CD4-positive, alpha-beta T cell (primary cell): ENCODE results near the gene PTPRO. TPM values are rescaled to one million over a fixed set of nuclear protein-coding genes. Genes with fewer than 3 reads are reported as not detected.

Source experiments
- ATAC-seq: fragments of 200-7000 bp; cut with Tn5 transposase; one replicate; pipeline ENCODE4 v1.10.0; 2022; ENCODE audit warnings: mild to moderate bottlenecking; ENCODE audit not compliant: poor library complexity
- CTCF ChIA-PET: fragments of 350-600 bp; sonication (Branson Sonifier 250); formaldehyde crosslinking; loops from one replicate; lab custom pipeline; 2021; ENCODE audit warnings: antibody characterized with exemption, inconsistent platforms; lab: Charles Lee
- POLR2A ChIA-PET: fragments of 350-600 bp; sonication (Branson Sonifier 250); formaldehyde crosslinking; loops from one replicate; lab custom pipeline; 2021; ENCODE audit warnings: antibody characterized with exemption, inconsistent platforms; lab: Charles Lee
- DNase-seq, 14 experiments: peaks; one replicate each; pipeline ENCODE4 v3.0.0-alpha.2; 2013 to 2020; ENCODE audit warnings: mixed read lengths in 2 of 14
- H3K27ac ChIP-seq, 2 donors: one replicate each; pipeline versions ENCODE4 v1.5.1 to v1.7.0; 2013; ENCODE audit warnings: low read length in 2 of 2, low read depth in 1 of 2, mild to moderate bottlenecking in 1 of 2
- H3K27me3 ChIP-seq, 2 experiments: 1 replicate in 1 of 2; 2 replicates in 1 of 2; pipeline versions ENCODE4 v1.6.1 to v1.7.0; 2013; ENCODE audit warnings: low read length in 2 of 2, control low read depth in 1 of 2, mild to moderate bottlenecking in 1 of 2, moderate library complexity in 1 of 2; ENCODE audit not compliant: insufficient read depth in 2 of 2, control insufficient read depth in 1 of 2
- H3K36me3 ChIP-seq: one replicate; pipeline ENCODE4 v1.6.1; 2013; ENCODE audit warnings: low read length, control low read depth; ENCODE audit not compliant: insufficient read depth
- H3K4me1 ChIP-seq: one replicate; pipeline ENCODE4 v1.6.1; 2013; ENCODE audit warnings: low read length, control low read depth; ENCODE audit not compliant: insufficient read depth
- H3K4me3 ChIP-seq: one replicate; pipeline ENCODE4 v1.5.1; 2013; ENCODE audit warnings: mild to moderate bottlenecking, low read length, moderate library complexity
- H3K9me3 ChIP-seq, 2 experiments: 1 replicate in 1 of 2; 2 replicates in 1 of 2; pipeline versions ENCODE4 v1.6.1 to v1.7.0; 2013; ENCODE audit warnings: low read length in 2 of 2, mild to moderate bottlenecking in 2 of 2, control low read depth in 1 of 2, moderate library complexity in 1 of 2; ENCODE audit not compliant: control insufficient read depth in 1 of 2, insufficient read depth in 1 of 2
- H3K27ac Mint-ChIP-seq: one replicate; pipeline ENCODE4 v1.8.0; 2020; ENCODE audit warnings: mixed read lengths
- H3K27me3 Mint-ChIP-seq: one replicate; pipeline ENCODE4 v1.8.0; 2021; ENCODE audit warnings: mixed read lengths
- H3K36me3 Mint-ChIP-seq: one replicate; pipeline ENCODE4 v1.8.0; 2021; ENCODE audit warnings: low read depth, mixed read lengths
- H3K4me1 Mint-ChIP-seq: one replicate; pipeline ENCODE4 v1.8.0; 2021; ENCODE audit warnings: low read depth, mixed read lengths
- H3K4me3 Mint-ChIP-seq: one replicate; pipeline ENCODE4 v1.8.0; 2020; ENCODE audit warnings: mild to moderate bottlenecking, mixed read lengths
- H3K9me3 Mint-ChIP-seq: one replicate; pipeline ENCODE4 v1.8.0; 2020; ENCODE audit warnings: mixed read lengths
- intact Hi-C, 2 experiments: fragments of 100-400 bp; cut with DNase I in 1 of 2; cut with micrococcal nuclease in 1 of 2; formaldehyde crosslinking; loops; one replicate each; pipeline versions ENCODE4 v1.15.1 to v1.9.0; 2023 to 2025; cut with DNase I, micrococcal nuclease
- total RNA-seq, 174 experiments: library from RNA in 2 of 174; stranded (reverse) in 2 of 174; gene quantifications; one replicate each; pipeline ENCODE4 v1.2.3 and lab custom pipeline; 2021 to 2026
- TF ChIP-seq, protein P1 (sequence below): fragments of 200-600 bp; IDR thresholded peaks from one replicate; pipeline ENCODE4 v1.8.0; 2022; ENCODE audit warnings: antibody characterized with exemption, mild to moderate bottlenecking

Gene PTPRO
- total RNA-seq, 2 experiments from 2014 or later: 2.1 to 2.8 TPM

GRCh38 chr12:15444523-15444922 is 122.2 kb downstream of the PTPRO start:
- ChIA-PET POLR2A (no interaction called here), CTCF (no interaction called here)
- Histone ChIP-seq H3K4me1 (no peaks in the 10 kb centered on the region), H3K4me3 (no peak overlapping the region), H3K36me3 (no peaks in the 10 kb centered on the region), H3K27me3 (no peaks in the 10 kb centered on the region), H3K27ac (no peak overlapping the region), H3K9me3 (peaks cover 0 to 6% of the 10 kb centered on the region in 2 experiments)
- Mint-ChIP-seq H3K4me1 (no peaks in the 10 kb centered on the region), H3K9me3 (peaks cover 3% of the 10 kb centered on the region), H3K27ac (no peak overlapping the region), H3K27me3 (no peaks in the 10 kb centered on the region), H3K4me3 (no peak overlapping the region), H3K36me3 (no peaks in the 10 kb centered on the region)
- DNase-seq: no peak
- intact Hi-C loops: no loop called here
- TF ChIP-seq, protein P1, sequence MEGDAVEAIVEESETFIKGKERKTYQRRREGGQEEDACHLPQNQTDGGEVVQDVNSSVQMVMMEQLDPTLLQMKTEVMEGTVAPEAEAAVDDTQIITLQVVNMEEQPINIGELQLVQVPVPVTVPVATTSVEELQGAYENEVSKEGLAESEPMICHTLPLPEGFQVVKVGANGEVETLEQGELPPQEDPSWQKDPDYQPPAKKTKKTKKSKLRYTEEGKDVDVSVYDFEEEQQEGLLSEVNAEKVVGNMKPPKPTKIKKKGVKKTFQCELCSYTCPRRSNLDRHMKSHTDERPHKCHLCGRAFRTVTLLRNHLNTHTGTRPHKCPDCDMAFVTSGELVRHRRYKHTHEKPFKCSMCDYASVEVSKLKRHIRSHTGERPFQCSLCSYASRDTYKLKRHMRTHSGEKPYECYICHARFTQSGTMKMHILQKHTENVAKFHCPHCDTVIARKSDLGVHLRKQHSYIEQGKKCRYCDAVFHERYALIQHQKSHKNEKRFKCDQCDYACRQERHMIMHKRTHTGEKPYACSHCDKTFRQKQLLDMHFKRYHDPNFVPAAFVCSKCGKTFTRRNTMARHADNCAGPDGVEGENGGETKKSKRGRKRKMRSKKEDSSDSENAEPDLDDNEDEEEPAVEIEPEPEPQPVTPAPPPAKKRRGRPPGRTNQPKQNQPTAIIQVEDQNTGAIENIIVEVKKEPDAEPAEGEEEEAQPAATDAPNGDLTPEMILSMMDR: no peak
- no peak for ATAC-seq

GRCh38 chr12:15446807-15447206 is 124.5 kb downstream of the PTPRO start:
- Mint-ChIP-seq H3K27ac (no peak overlapping the region), H3K27me3 (no peaks in the 10 kb centered on the region), H3K4me1 (no peaks in the 10 kb centered on the region), H3K4me3 (no peak overlapping the region), H3K36me3 (no peaks in the 10 kb centered on the region), H3K9me3 (peaks cover 2% of the 10 kb centered on the region)
- CTCF ChIA-PET: no interaction called here
- no peaks in the 10 kb centered on the region for H3K27me3 ChIP-seq
- H3K4me1 ChIP-seq: no peaks in the 10 kb centered on the region
- no peaks in the 10 kb centered on the region for H3K9me3 ChIP-seq
- H3K4me3 ChIP-seq: no peak overlapping the region
- TF ChIP-seq, protein P1: no peak
- POLR2A ChIA-PET: no interaction called here
- H3K27ac ChIP-seq: no peak overlapping the region
- ATAC-seq (no peak), DNase-seq (no peak)
- H3K36me3 ChIP-seq: no peaks in the 10 kb centered on the region
- intact Hi-C loops: no loop called here

- TF ChIP-seq, protein P1: no peak
- Mint-ChIP-seq H3K27me3 (peaks cover 4% of the 10 kb centered on the region), H3K27ac (no peak overlapping the region), H3K9me3 (peaks cover 12% of the 10 kb centered on the region), H3K36me3 (no peaks in the 10 kb centered on the region), H3K4me1 (no peaks in the 10 kb centered on the region), H3K4me3 (no peak overlapping the region)
- intact Hi-C loops: no loop called here
- DNase-seq (no peak), ATAC-seq (no peak)
- Histone ChIP-seq H3K4me1 (no peaks in the 10 kb centered on the region), H3K27ac (no peak overlapping the region), H3K4me3 (no peak overlapping the region), H3K36me3 (no peaks in the 10 kb centered on the region), H3K27me3 (no peaks in the 10 kb centered on the region), H3K9me3 (peaks cover 4 to 9% of the 10 kb centered on the region in 2 experiments)
- ChIA-PET CTCF (no interaction called here), POLR2A (no interaction called here)
Measured at GRCh38 chr12:15453613-15454012, 131.3 kb downstream of the PTPRO start.
